Measurements from ENCODE around the gene CHST2.
A peak's percentile ranks its signal among the peaks of the same experiment; 100 is the strongest.

The CHST2 gene

GRCh38 chr3:143137435-143138036 is 18.0 kb downstream of the CHST2 start:
- DNase-seq, result no peak

DNA sequence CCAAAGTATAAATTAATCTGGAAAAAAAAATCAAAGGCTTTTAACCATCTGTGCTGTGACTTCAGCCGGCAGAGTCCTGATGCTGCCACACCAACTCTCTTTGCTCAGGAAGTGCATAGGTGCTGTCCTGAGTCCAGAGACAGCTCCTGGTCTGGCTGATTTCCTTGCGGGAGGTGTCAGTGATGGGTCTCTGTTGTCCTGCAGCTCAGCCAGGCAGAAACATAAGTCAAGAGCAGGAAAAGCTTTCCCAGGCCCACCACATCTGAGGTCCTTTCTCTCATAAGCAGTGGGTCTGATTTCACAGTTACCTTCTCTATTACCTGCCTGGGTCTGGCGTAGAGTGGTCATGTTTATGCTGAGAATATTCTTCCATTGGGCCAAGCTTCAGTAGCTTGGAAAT is 19.4 kb downstream of the CHST2 start:
- no peak for DNase-seq

DNA sequence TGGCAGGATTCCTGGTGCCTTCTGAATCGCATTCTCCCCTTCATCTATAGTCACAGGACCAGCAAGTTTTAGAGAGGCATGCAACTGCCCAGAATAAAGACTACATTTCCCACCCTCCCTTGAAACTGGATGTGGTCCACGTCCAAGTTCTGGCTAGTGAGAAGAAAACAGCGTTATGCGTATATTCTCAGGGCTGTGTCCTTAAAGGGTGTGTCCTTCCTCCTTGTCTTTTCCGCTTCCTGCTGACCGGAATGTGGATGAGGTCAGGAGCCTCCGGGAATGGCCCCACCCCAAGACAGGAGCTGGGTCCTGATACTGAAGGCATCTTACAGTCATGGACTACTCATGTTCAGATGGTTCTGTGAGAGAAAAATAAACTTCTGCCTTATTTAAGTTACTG is 20.2 kb downstream of the CHST2 start:
- no peak for DNase-seq

DNA sequence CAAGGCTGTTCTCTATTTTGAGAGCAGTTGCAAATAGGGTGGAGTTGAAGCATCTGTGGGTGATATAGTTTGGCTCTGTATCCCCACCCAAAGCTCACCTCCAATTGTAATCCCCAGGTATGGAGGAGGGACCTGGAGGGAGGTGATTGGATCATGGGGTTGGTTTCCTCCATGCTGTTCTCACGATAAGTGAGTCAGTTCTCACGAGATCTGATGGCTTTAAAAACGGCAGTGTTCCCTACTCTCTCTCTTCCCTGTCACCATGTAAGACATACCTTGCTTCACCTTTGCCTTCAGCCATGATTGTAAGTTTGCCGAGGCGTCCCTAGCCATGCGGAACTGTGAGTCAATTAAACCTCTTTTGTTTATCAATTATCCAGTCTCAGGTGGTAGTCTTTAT is 21.0 kb downstream of the CHST2 start:
- DNase-seq, result no peak

GRCh38 chr3:143142354-143142753 is 22.8 kb downstream of the CHST2 start:
- no peak for DNase-seq

- no peak for DNase-seq
Observed at GRCh38 chr3:143145906-143146305, 26.3 kb downstream of the CHST2 start.

GRCh38 chr3:143146486-143147274 is 27.1 kb downstream of the CHST2 start:
- no peak for DNase-seq

DNA sequence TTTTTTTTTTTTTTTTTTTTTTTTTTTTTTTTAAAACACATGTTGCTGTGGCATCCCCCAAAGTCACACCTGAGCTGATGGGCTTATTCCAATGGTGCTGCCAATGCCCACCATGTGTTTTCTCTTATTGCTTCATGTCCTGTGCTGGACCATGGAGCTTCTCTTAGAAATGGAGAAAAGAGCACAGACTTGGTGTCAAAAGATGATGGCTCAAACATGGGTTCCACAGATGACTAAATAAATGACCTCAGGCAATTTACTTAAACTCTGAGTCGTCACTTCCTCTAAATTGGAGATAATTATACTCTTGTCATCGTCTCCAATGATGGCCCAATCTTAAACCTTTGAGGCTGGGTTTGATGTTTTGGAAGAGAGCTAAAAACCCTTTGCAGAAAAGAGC is 28.1 kb downstream of the CHST2 start:
- DNase-seq, result no peak

DNA sequence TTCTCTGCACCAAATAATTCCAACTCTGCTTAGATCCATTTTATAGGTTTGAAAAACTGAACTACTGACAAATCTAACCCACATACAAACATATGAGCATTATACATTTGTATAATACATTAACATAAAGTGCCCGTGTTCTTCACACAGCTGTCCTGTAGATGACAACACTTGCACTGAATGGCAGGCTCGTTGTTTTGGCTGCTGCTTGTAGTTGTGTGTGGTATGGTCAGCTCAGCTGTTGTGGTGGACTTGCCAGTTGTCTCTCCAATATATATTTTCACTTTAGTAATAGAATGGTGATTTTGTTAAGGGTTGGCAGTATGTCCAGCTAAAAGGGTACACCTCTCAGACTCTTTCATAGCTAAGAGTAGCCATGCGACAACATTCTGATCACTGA is 30.5 kb downstream of the CHST2 start:
- DNase-seq, result no peak

GRCh38 chr3:143151004-143151731 is 31.6 kb downstream of the CHST2 start:
- DNase-seq, result no peak

- no peak for DNase-seq
Observed at GRCh38 chr3:143152043-143152442, 32.5 kb downstream of the CHST2 start.

GRCh38 chr3:143155756-143156155 is 36.2 kb downstream of the CHST2 start:
- DNase-seq, result no peak

GRCh38 chr3:143158014-143158988 is 38.7 kb downstream of the CHST2 start:
- no peak for DNase-seq

- DNase-seq, result no peak
Observed at GRCh38 chr3:143160437-143160836, 40.9 kb downstream of the CHST2 start.

DNA sequence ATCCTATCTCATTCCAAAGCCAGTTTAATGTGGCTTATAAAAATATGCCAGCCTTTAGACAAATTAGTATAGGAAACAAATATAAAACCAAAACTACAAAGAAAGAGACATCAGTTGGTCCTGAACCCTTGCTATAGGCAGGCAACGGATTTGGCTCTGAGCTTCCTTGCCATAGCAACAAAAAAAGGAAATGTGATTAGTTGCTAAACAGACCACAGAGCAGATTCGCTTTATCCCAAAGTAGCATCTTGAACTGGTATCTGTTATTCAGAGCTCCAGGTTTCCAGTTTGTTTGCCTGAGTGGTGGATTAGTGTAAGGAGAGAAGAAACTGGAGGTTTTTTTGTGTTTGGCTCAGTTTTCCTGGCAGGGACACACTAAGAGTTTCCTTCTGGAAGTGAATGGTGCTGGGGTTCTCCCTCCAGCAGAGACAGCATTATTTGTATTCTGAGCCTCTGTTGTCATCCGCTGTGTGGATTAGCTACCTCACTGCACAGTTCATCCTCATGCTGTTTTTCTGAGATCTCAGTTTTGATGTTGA is 44.1 kb downstream of the CHST2 start:
- DNase-seq, result no peak

DNA sequence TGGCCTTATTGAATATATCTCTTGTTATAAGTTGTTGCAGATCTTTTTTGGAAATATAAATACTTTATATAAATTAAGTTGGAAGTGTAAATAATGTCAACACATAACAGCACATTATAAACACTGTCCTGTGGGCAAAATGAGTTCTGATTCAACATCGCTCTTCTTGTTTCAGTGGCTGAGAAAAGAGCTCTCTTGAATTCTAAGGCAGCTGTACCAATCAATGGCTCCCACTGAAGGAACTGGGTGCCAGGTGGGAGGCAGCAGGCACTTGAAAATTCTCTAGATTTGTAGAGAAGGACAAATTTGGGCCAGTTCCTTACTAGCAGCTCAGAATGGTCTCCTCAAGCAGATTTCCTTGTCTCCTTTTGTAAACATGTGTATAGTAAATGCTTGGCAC is 45.6 kb downstream of the CHST2 start:
- DNase-seq, result no peak

DNA sequence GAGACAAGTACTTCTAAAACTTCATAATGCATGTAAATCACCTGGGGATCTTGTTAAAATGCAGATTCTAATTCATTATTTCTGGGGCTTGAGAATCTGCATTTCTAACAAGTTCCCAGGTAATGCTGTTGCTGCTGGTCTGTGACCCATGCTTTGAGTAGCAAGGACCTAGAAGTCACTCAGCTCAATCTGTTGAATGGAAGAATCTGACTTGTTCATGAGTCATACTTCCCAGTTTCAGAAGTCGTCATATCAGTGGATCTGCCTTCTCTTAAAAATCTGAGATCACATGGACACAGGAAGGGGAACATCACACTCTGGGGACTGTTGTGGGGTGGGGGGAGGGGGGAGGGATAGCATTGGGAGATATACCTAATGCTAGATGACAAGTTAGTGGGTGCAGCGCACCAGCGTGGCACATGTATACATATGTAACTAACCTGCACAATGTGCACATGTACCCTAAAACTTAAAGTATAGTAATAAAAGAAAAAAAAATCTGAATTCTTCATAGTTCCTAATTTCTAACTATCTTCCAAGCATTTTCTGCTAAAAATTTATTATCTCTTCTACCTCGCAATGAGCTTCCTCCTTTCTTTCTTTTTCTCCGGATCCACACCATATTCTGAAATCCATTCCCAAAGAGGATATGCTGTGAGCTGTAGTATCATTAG is 46.2 kb downstream of the CHST2 start:
- DNase-seq, result peak in 1 of 2 experiments; percentile 42

- DNase-seq, result no peak
Observed at GRCh38 chr3:143166376-143166775, 46.8 kb downstream of the CHST2 start.

DNA sequence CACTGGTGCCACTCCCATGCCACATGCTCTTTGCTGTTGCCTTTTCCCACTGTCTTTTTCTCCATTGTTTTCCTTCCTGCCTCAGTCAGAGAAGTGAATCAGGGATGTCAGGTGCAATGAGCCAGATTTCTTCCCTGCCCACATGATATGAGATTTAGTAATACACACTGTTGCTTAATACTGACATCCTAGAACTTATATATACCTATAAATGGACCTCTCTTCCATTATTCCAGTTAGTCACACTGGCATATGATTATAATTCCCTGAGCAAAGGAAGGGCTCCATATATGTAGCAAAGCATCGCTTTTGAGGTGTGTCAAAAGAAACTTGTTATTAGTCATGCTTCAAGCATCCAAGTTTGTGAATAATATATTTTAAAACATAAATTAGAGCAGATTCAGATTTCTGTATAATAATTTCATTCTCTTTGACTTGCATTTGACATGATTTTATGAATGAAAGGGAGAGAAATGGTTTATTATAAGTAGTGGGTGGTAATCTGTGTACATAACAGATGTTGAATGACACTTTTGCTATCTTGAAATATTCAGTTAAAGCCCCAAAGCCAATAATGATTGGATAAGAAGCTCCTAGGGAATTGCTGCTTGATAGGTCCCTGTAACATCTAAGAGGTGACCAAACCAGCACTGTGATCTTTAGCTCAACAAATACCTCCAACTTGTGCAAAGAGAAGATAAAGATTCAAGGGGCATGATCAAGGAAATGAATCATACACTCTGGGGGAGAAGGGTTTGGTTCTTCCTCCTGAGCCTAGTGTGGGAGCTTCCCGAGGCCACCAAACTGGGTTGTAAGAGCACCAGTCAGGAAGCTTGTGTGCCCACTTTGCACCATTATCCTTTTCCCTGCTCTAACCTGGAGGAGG is 48.6 kb downstream of the CHST2 start:
- no peak for DNase-seq

DNA sequence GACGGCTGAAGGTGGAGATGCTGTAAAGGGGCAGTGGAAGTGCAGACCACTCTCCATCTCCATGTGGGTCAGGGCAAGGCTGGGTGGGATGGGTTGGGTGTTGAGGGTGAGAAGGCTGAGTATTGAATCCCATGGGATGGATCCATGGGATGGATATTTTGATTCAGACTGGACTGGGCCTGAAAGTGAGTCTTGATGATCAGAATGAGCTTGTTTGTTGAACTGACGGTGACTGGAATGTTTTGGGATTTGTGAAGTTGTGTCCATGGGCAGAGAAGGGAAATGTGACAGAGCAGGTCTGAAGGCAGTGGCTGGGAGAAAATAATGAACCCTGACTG is 49.3 kb downstream of the CHST2 start:
- no peak for DNase-seq

- DNase-seq, result no peak
Observed at GRCh38 chr3:143170074-143170473, 50.5 kb downstream of the CHST2 start.
